Measurements from ENCODE around the gene GTF2H1.
"Not testable (repeated sequence)": the region's sequence is repeated elsewhere in the genome, so short reads cannot be mapped to it uniquely, and the experiment has no call there.

DNA sequence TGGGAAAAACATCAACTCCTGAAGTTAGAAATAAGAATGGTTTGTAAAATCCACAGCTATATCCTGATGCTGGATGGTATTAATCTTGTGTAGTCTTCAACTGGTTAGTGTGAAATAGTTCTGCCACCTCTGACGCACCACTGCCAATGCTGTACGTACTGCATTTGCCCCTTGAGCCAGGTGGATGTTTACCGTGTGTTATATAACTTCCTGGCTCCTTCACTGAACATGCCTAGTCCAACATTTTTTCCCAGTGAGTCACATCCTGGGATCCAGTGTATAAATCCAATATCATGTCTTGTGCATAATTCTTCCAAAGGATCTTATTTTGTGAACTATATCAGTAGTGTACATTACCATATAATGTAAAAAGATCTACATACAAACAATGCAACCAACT is 85.0 kb downstream of the GTF2H1 start:
- not testable (repeated sequence) for TF ChIP-seq YY1 (IDR thresholded peaks at IDR 0.05; ENCODE audit: insufficient read depth, insufficient read length); ZNF274 (IDR thresholded peaks at IDR 0.05; ENCODE audit: low read depth, low read length)

Measured in NT2/D1 (cell line).